NCI-H446 (cell line): Measurements from ENCODE around the gene ENTPD1.
"Not testable (repeated sequence)": the region's sequence is repeated elsewhere in the genome, so short reads cannot be mapped to it uniquely, and the experiment has no call there.

ENCODE experiments used
- DNase-seq, 2 experiments: peaks; one replicate each; lab custom pipeline; 2025; lab: John Stamatoyannopoulos, UW

The ENTPD1 gene

DNA sequence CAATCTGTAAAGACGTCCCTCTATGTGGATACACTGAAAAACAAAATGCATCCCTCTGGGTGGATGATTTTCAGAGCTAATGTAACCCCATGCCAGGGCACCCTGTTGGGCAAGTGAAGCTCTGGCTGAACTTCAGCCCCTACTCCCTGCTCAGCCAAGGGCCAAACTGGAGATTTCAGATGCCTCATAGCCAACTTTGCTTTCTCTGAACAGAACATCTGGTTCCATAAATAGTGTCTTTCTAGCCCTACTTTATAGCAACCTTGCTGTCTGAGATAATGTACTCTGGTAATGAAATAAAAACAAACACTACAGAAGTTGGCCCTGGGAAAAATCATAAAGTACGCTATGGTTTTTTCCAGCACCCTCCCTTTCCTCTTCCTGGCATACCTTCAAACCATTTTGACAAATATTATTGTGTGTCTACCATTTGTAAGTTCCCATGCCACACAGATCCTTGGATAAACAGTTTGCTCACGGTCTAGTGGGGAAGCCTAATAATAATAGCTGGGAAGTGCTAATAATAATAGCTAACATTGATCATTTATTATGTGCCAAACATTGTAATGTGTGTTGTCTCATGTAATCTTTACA is 3.4 kb downstream of the ENTPD1 start:
- DNase-seq = no peak

DNA sequence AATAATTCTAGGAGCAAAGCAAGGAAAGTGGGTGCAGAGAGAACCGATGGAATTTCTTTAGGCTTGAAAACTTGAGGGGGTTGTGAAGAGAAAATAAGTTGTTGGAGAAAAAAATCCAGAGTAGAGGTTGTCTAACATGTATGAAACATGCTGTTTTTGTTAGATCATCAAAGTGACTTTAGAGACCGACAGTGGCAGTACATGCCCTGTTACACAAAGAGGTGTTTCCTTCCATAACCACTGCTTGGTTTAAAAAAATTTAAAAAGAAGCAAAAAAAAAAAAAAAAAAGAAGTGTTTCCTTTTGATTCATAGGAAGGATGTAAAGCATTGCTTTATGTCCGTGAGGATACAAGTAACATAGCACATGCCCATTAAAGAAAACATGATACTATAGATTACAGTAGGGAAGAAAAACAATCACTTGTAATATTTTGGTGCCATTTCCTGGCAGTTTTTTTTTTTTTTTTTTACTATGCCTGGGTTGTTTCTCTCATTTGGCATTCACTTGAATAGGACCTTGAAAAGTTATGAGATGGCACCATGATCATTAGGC is 6.1 kb downstream of the ENTPD1 start:
- DNase-seq = no peak

DNA sequence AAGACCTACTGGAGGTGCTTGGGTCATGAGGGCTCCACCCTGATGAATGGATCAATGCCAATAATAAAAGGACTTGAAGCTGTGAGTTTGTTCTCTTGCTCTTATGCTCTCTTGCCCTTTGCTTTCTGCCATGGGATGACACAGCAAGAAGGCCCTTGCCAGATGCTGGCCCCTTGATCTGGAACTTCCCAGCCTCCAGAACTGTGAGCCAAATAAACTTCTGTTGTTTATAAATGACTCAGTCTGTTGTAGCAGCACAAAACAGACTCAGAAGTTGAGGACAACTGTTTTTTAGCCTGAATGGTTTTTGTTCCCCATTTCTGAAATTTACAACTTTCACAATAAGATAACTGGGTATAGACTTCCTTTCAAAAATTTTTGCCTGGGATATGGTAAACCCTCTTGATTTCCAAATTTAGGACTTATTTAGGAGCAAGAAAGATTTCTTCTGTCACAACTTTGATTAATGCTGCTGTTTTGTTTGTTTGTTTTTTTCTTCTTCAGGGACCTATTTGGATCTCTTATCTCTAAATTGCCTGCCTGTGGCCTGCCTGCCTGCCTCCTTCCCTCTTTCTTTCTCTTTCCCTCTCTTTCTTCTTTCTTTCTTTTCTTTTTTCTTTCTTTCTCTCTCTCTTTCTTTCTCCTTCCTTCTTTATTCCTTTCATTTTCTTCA is 12.1 kb downstream of the ENTPD1 start:
- no peak for DNase-seq

GRCh38 chr10:95770084-95770720 is 14.2 kb downstream of the ENTPD1 start:
- DNase-seq = no peak

- not testable (repeated sequence) for DNase-seq
Measured at GRCh38 chr10:95773454-95773853, 17.5 kb downstream of the ENTPD1 start.

GRCh38 chr10:95777638-95778037 is 21.7 kb downstream of the ENTPD1 start:
- not testable (repeated sequence) for DNase-seq

- no peak for DNase-seq
Measured at GRCh38 chr10:95782318-95782717, 26.4 kb downstream of the ENTPD1 start.

DNA sequence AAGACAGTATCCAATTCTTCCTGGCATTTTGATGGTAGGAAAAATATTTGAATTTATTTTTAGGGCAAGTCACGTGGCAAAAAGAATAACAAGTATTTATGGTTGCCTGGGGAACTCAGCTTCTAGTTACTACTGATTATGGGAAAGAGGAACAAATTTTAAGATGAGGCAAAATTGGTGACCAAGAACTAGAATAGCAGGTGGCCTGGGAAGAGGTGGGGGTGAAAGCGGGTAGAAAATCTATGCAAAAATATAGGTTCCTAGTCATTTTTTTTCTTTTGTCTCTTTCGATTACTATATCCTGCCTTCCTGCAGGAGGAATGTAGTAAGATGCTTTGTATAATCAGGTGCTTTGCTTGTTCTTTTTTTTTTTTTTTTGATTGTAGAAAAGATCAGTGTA is 27.8 kb downstream of the ENTPD1 start:
- DNase-seq = no peak

DNA sequence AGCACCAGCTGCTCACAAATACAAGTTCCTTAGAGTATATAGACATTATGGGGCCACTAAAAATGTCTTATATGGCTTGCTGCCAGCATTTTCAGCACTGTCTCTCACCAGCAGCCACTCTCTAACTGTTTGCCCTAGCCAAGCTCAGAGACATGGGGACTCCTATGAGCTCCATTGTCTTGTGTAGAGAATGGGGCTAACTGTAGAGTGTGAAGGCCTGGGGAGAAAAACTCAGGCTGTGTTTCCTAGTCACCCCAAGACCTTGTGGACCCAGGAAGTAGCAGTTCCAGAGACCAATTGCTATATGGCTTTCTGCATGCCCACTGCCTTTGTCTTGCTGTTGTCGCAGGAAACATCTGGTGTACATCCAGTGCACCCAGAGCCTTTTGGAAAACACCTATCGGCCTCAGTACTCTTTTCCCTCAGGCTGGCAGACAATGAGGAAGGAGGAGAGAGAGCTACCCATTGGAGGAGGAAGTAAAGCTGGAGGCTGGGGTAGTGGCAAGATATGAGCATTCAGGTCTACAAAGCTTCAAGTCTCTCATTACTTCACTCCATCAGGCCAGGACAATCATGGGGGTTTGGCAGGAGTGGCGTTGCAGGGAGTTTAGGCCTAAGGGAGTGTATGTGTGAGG is 28.4 kb downstream of the ENTPD1 start:
- DNase-seq = no peak

- no peak for DNase-seq
Measured at GRCh38 chr10:95785317-95785716, 29.4 kb downstream of the ENTPD1 start.

DNA sequence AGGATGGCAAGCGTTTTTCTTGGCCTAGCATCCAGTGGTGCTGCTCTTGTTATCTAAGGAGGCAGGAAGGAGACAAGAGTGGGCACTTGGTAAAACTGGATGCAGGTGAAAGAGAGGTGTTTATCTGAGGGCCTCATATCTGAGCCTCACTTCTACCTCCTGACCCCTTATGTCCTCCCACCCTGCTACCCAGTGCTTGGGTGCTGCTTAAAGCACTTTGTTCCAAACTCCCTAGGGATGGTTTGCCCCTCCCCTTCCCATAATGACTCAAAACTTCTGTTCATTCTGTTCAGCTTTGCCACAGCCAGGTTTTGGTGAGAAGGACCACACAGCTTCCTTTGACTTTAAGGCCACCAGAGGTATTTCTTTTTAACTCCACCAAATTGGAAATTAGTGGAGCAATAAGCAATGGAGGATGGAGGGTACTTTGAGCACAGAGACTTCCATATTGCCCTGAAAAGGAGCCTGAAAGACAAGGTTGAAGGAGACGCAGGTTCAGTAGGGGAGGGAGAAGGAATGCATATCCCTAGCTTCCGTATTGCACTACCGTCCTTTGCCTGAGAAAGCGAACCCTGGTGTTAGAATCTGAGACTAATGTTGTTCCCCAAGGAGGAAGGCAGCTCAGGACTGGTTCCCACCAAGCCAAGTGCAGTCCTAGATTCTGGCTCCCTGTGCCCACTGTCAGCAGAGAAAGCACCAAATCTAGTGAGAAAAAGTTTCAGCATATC is 30.1 kb downstream of the ENTPD1 start:
- no peak for DNase-seq

- no peak for DNase-seq
Measured at GRCh38 chr10:95787447-95787846, 31.5 kb downstream of the ENTPD1 start.

- DNase-seq = no peak
Measured at GRCh38 chr10:95788830-95789229, 32.9 kb downstream of the ENTPD1 start.

DNA sequence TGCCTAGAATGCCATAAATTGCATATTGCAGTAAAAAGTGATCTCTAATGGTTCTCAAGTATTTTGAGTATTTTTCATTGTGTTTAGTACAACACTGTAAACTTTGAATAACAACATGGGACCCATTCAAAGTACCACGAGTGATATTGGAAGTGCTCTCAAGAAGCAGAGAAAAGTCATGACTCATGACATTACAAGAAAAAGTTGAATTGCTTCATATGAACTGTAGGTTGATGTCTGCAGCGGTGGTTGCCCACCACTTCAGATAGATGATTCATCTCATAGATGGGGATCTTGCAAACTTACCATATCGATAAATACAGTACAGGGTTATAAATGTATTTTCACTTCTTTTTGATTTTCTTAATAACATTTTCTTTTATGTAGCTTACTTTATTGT is 33.9 kb downstream of the ENTPD1 start:
- DNase-seq = no peak

- DNase-seq = no peak
Measured at GRCh38 chr10:95790982-95791381, 35.0 kb downstream of the ENTPD1 start.

DNA sequence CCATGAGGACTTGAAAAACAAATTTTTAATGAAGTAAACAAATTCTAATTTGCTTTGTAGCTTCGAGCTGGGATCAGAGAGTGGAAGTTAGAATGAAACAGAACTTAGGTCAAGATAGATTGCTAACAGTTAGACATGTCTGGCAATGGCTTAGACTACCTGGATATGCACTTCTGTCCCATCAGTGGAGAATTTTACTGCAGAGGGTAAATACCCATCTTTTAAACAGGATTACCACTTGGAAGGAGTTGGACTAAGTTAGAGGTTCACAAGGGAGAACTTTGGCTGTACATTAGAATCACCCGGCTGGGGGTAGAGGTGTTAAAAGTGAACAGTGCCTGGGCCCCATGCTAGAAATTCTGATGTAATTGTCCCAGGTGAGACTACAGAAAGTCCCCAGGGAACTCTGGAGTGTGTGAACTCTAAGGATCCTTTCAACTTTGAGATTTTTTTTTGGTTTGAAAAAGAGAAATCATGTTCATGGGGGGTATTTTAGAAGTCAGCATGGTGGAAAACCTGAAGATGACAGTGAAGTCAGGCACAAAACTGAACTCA is 35.5 kb downstream of the ENTPD1 start:
- no peak for DNase-seq

GRCh38 chr10:95792211-95792780 is 36.3 kb downstream of the ENTPD1 start:
- no peak for DNase-seq

- DNase-seq = no peak
Measured at GRCh38 chr10:95792874-95793285, 36.9 kb downstream of the ENTPD1 start.

GRCh38 chr10:95793401-95794045 is 37.6 kb downstream of the ENTPD1 start:
- DNase-seq = no peak

DNA sequence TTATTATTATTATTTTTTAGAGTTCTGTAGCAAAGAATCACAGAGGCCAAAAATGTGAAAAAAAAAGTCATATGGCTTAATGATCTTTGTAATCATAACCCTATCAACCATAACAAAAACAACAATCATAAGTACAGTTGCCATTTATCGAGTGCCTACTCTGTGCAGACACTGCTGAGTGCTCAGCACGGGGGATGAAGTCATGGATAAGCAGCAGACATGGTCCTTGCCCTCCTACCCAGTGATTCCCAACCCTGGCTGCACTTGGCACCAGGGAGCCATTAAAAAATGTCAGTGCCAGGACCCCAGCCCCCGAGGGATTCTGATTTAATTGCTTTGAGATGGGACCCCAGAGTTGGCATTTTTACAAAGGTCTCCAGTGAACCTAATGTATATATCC is 38.2 kb downstream of the ENTPD1 start:
- DNase-seq = no peak

DNA sequence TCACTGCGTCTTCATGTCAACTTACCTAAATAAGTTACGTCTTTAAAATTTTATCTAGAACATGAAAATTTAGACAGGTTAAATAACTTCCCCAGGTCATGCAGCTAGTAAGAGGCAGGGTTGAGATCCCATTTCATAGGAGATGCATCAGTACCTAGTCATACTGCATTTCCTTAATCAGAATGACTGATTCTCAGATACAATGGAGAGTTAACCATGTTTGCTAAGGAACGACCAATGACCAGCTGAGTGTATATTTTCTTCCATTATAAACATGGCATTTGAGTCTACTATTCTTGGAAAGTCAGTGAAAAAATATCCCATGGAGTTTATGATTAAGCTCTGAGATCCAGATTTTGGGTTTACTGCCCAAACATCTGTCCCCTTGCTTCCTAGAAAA is 39.6 kb downstream of the ENTPD1 start:
- no peak for DNase-seq
